Measurements from ENCODE around the gene SELENOW.

DNA sequence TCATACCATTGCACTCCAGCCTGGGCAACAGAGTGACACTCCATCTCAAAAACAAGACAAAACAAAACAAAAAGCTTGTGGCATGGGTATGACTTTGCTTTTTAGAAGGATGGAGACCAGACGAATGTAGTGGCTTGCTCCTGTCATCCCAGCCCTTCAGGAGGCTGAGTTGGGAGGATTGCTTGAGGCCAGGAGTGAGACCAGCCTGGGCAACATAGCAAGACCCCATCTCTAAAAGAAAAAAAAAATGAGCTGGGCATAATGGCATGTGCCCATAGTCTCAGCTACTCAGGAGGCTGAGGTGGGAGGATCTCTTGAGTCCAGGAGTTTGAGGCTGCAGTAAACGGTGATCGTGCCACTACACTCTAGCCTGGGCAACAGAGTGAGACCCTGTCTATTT lies 16.4 kb upstream of the SELENOW start:
- TF ChIP-seq, protein P1, sequence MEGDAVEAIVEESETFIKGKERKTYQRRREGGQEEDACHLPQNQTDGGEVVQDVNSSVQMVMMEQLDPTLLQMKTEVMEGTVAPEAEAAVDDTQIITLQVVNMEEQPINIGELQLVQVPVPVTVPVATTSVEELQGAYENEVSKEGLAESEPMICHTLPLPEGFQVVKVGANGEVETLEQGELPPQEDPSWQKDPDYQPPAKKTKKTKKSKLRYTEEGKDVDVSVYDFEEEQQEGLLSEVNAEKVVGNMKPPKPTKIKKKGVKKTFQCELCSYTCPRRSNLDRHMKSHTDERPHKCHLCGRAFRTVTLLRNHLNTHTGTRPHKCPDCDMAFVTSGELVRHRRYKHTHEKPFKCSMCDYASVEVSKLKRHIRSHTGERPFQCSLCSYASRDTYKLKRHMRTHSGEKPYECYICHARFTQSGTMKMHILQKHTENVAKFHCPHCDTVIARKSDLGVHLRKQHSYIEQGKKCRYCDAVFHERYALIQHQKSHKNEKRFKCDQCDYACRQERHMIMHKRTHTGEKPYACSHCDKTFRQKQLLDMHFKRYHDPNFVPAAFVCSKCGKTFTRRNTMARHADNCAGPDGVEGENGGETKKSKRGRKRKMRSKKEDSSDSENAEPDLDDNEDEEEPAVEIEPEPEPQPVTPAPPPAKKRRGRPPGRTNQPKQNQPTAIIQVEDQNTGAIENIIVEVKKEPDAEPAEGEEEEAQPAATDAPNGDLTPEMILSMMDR (IDR thresholded peaks at IDR 0.05; ENCODE audit: extremely low read depth in 1 of 2, insufficient read depth in 1 of 2, low read depth in 1 of 2, low read length in 2 of 2), result no peak
- TF ChIP-seq, protein P2, sequence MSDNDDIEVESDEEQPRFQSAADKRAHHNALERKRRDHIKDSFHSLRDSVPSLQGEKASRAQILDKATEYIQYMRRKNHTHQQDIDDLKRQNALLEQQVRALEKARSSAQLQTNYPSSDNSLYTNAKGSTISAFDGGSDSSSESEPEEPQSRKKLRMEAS (IDR thresholded peaks at IDR 0.05; ENCODE audit: insufficient read depth, insufficient read length), result no peak
- TF ChIP-seq EZH2 (IDR thresholded peaks at IDR 0.05; ENCODE audit: borderline replicate concordance, low read depth, low read length, severe bottlenecking), result no peak
- no peak for TF ChIP-seq POLR2A (IDR thresholded peaks at IDR 0.05; ENCODE audit: low read depth, low read length)

Data from endothelial cell of umbilical vein (primary cell).